Endothelial cell of umbilical vein (primary cell): ENCODE data around the gene SLC39A3. TPM values are rescaled to one million over a fixed set of nuclear protein-coding genes. Genes with fewer than 3 reads are reported as not detected.

Experiments used
- BruUV-seq: library from RNA; stranded (reverse); fragments of 400-500 nt; replicated peaks from 2 replicates; lab custom pipeline; 2021; lab: Mats Ljungman, UMichigan
- CTCF ChIA-PET: fragments of 300-600, 350-600 bp; sonication (Branson Sonifier 250); formaldehyde crosslinking; loops from one replicate; lab custom pipeline; 2021; ENCODE audit warnings: antibody characterized with exemption, inconsistent platforms; lab: Charles Lee
- POLR2A ChIA-PET: fragments of 300-600, 350-600 bp; sonication (Branson Sonifier 250); formaldehyde crosslinking; loops from one replicate; lab custom pipeline; 2021; ENCODE audit warnings: antibody characterized with exemption, inconsistent platforms; lab: Charles Lee
- DNase-seq: peaks from one replicate; pipeline ENCODE4 v3.0.0-alpha.2; 2011; ENCODE audit warnings: low read depth, low spot score
- FAIRE-seq: peaks from 2 replicates; lab custom pipeline; 2011; peaks lifted over from hg19 to GRCh38; lab: Jason Lieb, UNC
- H2AFZ ChIP-seq: 2 replicates; pipeline ENCODE4 v1.6.0; 2012; ENCODE audit warnings: low read depth, low read length, control low read depth, inconsistent platforms
- H3K27ac ChIP-seq: 2 replicates; pipeline ENCODE4 v1.5.1; 2011; ENCODE audit warnings: low read depth, mild to moderate bottlenecking, control low read depth, low read length, moderate library complexity; ENCODE audit not compliant: insufficient read depth
- H3K27me3 ChIP-seq, 2 experiments: 2 replicates each; pipeline versions ENCODE4 v1.6.0 to v1.6.1; 2011; ENCODE audit warnings: low read length in 2 of 2, mixed read lengths in 1 of 2; ENCODE audit not compliant: control insufficient read depth in 2 of 2, insufficient read depth in 2 of 2
- H3K36me3 ChIP-seq, 2 experiments: 2 replicates in 1 of 2; 3 replicates in 1 of 2; pipeline ENCODE4 v1.5.1; 2011; ENCODE audit warnings: low read length in 2 of 2, mild to moderate bottlenecking in 1 of 2, moderate library complexity in 1 of 2; ENCODE audit not compliant: control insufficient read depth in 2 of 2, insufficient read depth in 2 of 2; ENCODE audit errors: extremely low read depth in 1 of 2
- H3K4me1 ChIP-seq: 3 replicates; pipeline ENCODE4 v1.5.1; 2011; ENCODE audit warnings: mild to moderate bottlenecking, low read length; ENCODE audit not compliant: control insufficient read depth, insufficient read depth; ENCODE audit errors: extremely low read depth
- H3K4me2 ChIP-seq: 2 replicates; pipeline ENCODE4 v1.6.1; 2011; ENCODE audit warnings: low read length, control low read depth, mixed read lengths; ENCODE audit not compliant: insufficient read depth
- H3K4me3 ChIP-seq, 3 experiments: fragments of 200-600 bp in 1 of 3; sonication (generic), shearing (Covaris generic) in 1 of 3; replicated peaks in 1 of 3; 2 replicates each; pipeline ENCODE4 v1.5.1; 2011 to 2016; ENCODE audit warnings: control low read depth in 3 of 3, low read length in 3 of 3, mild to moderate bottlenecking in 2 of 3, inconsistent platforms in 1 of 3, low read depth in 1 of 3, moderate library complexity in 1 of 3; ENCODE audit not compliant: insufficient read depth in 1 of 3
- H3K79me2 ChIP-seq: 2 replicates; pipeline ENCODE4 v1.6.0; 2012; ENCODE audit warnings: low read length, inconsistent platforms; ENCODE audit not compliant: control insufficient read depth, insufficient read depth
- H3K9ac ChIP-seq: replicated peaks from 2 replicates; pipeline ENCODE3; 2011; ENCODE audit warnings: low read length, control low read depth; ENCODE audit not compliant: insufficient read depth; ENCODE audit errors: extremely low read depth
- H3K9me1 ChIP-seq: replicated peaks from 3 replicates; pipeline ENCODE4 v1.6.0; 2011; ENCODE audit warnings: mild to moderate bottlenecking, low read length; ENCODE audit not compliant: control insufficient read depth, insufficient read depth; ENCODE audit errors: extremely low read depth
- H3K9me3 ChIP-seq: replicated peaks from 2 replicates; pipeline ENCODE4 v1.5.1; 2012; ENCODE audit warnings: low read length, inconsistent platforms; ENCODE audit not compliant: control insufficient read depth, insufficient read depth
- H4K20me1 ChIP-seq: replicated peaks from 2 replicates; pipeline ENCODE3; 2011; ENCODE audit warnings: mild to moderate bottlenecking, low read length; ENCODE audit not compliant: control insufficient read depth, insufficient read depth; ENCODE audit errors: extremely low read depth
- EZH2 ChIP-seq: IDR thresholded peaks from 2 replicates; pipeline ENCODE4 v1.6.1; 2012; ENCODE audit warnings: borderline replicate concordance, low read depth, mild to moderate bottlenecking, moderate library complexity, low read length, inconsistent platforms; ENCODE audit not compliant: severe bottlenecking
- FOS ChIP-seq: IDR thresholded peaks from 2 replicates; pipeline ENCODE4 v1.6.1; 2011; ENCODE audit warnings: mild to moderate bottlenecking, low read length, moderate library complexity, borderline replicate concordance; ENCODE audit not compliant: insufficient read depth
- GATA2 ChIP-seq: IDR thresholded peaks from 2 replicates; pipeline ENCODE4 v1.7.0; 2011; ENCODE audit warnings: low read depth, mild to moderate bottlenecking, moderate library complexity, mixed read lengths, low read length; ENCODE audit not compliant: insufficient read length, insufficient read depth
- JUN ChIP-seq: IDR thresholded peaks from 2 replicates; pipeline ENCODE4 v1.6.1; 2011; ENCODE audit warnings: borderline replicate concordance, low read depth; ENCODE audit not compliant: insufficient read length, insufficient read depth
- MYC ChIP-seq: IDR thresholded peaks from one replicate; pipeline ENCODE4 v1.6.1; 2011; ENCODE audit warnings: mild to moderate bottlenecking, low read depth, low read length
- POLR2A ChIP-seq: IDR thresholded peaks from 2 replicates; pipeline ENCODE4 v1.6.1; 2012; ENCODE audit warnings: low read depth, mild to moderate bottlenecking, control low read depth, low read length
- POLR2AphosphoS5 ChIP-seq: IDR thresholded peaks from 2 replicates; pipeline ENCODE4 v1.6.1; 2012; ENCODE audit warnings: low read depth, mild to moderate bottlenecking, control low read depth, low read length, moderate library complexity; ENCODE audit not compliant: insufficient read depth
- dilution Hi-C: fragments of 300-500 bp; cut with MboI; formaldehyde crosslinking; loops from one replicate; pipeline ENCODE4 v1.15.0; 2019; ENCODE audit warnings: low sequenced_read_pairs; ENCODE audit not compliant: extremely low pct_ligation_motif_present
- intact Hi-C: fragments of 100-400 bp; cut with micrococcal nuclease; formaldehyde crosslinking; loops from one replicate; pipeline ENCODE4 v1.10.0; 2022
- polyA plus RNA-seq, 4 experiments: library from polyadenylated mRNA; depleted of rRNA in 3 of 4; stranded (reverse) in 3 of 4; unstranded in 1 of 4; fragments of >200 nt; gene quantifications; 2 replicates each; pipeline versions ENCODE4 v1.2.1 to v1.2.3, GENCODE V29; 2011 to 2012; ENCODE audit warnings: missing spikeins in 1 of 4
- total RNA-seq: library from RNA; stranded (reverse); gene quantifications from 2 replicates; pipeline ENCODE4 v1.2.3, GENCODE V29; 2021
- TF ChIP-seq, protein P1 (sequence below): IDR thresholded peaks from 2 replicates; pipeline ENCODE4 v1.6.1; 2011; ENCODE audit not compliant: insufficient read depth, insufficient read length
- TF ChIP-seq, protein P2 (sequence below), 2 donors: IDR thresholded peaks; 1 replicate in 1 of 2; 2 replicates in 1 of 2; pipeline ENCODE4 v1.5.1; 2011; ENCODE audit warnings: low read length in 2 of 2, mild to moderate bottlenecking in 2 of 2, moderate library complexity in 2 of 2, control low read depth in 1 of 2, inconsistent platforms in 1 of 2, low read depth in 1 of 2; ENCODE audit not compliant: insufficient read depth in 1 of 2; ENCODE audit errors: extremely low read depth in 1 of 2

The SLC39A3 gene
- total and polyA plus RNA-seq, 2 donors (not counting 3 experiments of a cell fraction or from before 2014, with no cell fraction given), result 28.0 to 43.1 TPM

DNA sequence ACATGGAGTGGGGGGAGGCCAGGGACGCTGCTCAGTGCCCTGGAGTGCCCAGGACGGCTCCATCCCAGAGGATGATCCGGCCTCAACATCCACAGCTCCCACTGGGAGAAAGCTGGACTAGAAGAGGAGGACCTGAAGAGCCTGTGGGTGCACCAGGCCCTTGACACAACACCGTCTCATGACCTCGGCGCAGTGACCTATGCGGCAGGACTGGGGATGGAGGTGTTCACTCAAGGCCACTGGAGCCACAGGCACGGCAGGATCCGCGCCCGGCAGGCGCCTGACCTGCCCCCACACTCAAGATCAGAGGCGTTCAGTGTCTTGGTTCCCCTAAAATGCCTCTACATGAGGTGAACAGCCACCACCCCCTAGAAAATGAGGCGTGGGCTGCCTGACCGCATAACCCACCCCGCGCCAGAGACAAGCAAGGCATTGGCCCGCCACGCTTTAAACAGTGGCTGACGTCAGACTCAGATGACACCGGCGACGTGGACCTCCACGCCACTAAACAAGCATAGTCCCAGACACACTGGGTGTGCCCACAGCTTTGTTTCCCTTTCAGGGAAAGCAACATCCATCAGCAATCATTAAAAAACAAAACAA is 35.2 kb upstream of the SLC39A3 start:
- Histone ChIP-seq H3K4me3 (no peak overlapping the region), H4K20me1 (no peaks in the 10 kb centered on the region), H3K27me3 (no peaks in the 10 kb centered on the region), H2AFZ (no peak overlapping the region), H3K4me1 (no peaks in the 10 kb centered on the region), H3K9me3 (no peaks in the 10 kb centered on the region), H3K9me1 (no peaks in the 10 kb centered on the region), H3K79me2 (peaks cover 90% of the 10 kb centered on the region), H3K4me2 (peak overlapping the region; percentile 57), H3K27ac (peak overlapping the region; percentile 62), H3K9ac (no peak overlapping the region), H3K36me3 (peaks cover 0 to 3% of the 10 kb centered on the region in 2 experiments)
- dilution Hi-C loops (no loop called here), intact Hi-C loops (no loop called here)
- ChIA-PET POLR2A (no interaction called here), CTCF (interaction anchor here (1.0 to 1.2 kb wide), 2 partner anchors 127 to 187 kb away, joined by 3 to 4 read pairs; no protein-coding TSS in a partner anchor)
- FAIRE-seq (no peak), DNase-seq (no peak)
- TF ChIP-seq, protein P1, sequence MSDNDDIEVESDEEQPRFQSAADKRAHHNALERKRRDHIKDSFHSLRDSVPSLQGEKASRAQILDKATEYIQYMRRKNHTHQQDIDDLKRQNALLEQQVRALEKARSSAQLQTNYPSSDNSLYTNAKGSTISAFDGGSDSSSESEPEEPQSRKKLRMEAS, result no peak
- TF ChIP-seq EZH2, result no peak
- no peak for TF ChIP-seq MYC
- no peak for TF ChIP-seq JUN
- TF ChIP-seq POLR2AphosphoS5, result no peak
- TF ChIP-seq GATA2, result no peak
- no peak for TF ChIP-seq FOS
- TF ChIP-seq, protein P2, sequence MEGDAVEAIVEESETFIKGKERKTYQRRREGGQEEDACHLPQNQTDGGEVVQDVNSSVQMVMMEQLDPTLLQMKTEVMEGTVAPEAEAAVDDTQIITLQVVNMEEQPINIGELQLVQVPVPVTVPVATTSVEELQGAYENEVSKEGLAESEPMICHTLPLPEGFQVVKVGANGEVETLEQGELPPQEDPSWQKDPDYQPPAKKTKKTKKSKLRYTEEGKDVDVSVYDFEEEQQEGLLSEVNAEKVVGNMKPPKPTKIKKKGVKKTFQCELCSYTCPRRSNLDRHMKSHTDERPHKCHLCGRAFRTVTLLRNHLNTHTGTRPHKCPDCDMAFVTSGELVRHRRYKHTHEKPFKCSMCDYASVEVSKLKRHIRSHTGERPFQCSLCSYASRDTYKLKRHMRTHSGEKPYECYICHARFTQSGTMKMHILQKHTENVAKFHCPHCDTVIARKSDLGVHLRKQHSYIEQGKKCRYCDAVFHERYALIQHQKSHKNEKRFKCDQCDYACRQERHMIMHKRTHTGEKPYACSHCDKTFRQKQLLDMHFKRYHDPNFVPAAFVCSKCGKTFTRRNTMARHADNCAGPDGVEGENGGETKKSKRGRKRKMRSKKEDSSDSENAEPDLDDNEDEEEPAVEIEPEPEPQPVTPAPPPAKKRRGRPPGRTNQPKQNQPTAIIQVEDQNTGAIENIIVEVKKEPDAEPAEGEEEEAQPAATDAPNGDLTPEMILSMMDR (IDR thresholded peaks at IDR 0.05; ENCODE audit: extremely low read depth in 1 of 2, insufficient read depth in 1 of 2, low read depth in 1 of 2, low read length in 2 of 2), result no peak
- TF ChIP-seq POLR2A, result no peak
- no TSS peak for BruUV-seq
